ENCODE data around the gene ATG9A. TPM values are rescaled to one million over a fixed set of nuclear protein-coding genes. Genes with fewer than 3 reads are reported as not detected.

ATG9A gene
- total RNA-seq, result 10 to 100 TPM; 21.5 to 53.5 (median 45.9) TPM

GRCh38 chr2:219229305-219230058 lies at the start of gene ATG9A, which contains the start of gene ANKZF1:
Gene ATG9A (minus strand): TSS chr2:219229636. CDS start chr2:219228024, 1,612 bp downstream.
Gene ANKZF1 (plus strand): TSS chr2:219229806. CDS start chr2:219230258, 452 bp downstream.
- no peaks in the 10 kb centered on the region for H3K36me3 ChIP-seq

GRCh38 chr2:219278655-219279150 lies 49.3 kb upstream of the ATG9A start:
- peaks cover 8 to 10% of the 10 kb centered on the region in 2 donors for H3K4me1 ChIP-seq

More at GRCh38 chr2:219229305-219230058, at the start of gene ATG9A, which contains the start of gene ANKZF1:
- Histone ChIP-seq H3K4me1 (peaks cover 0 to 7% of the 10 kb centered on the region in 2 donors), H3K27me3 (no peaks in the 10 kb centered on the region), H3K27ac (peak within 1 kb of the TSS; percentile 92 to 98), H3K4me3 (peak within 1 kb of the TSS; percentile 58 to 91), H3K9me3 (no peaks in the 10 kb centered on the region)
- TF ChIP-seq POLR2A (IDR thresholded peaks at IDR 0.05) (peak; percentile 60 to 81), CTCF (IDR thresholded peaks at IDR 0.05) (peak in 2 of 4 experiments; percentile 9 to 38)
- peak; percentile 98 to 99 for DNase-seq
- intact Hi-C loops (cut with DNase I; ENCODE audit: low total_unique reads), result no loop called here

GRCh38 chr2:219277703-219278654 lies 48.5 kb upstream of the ATG9A start:
- Histone ChIP-seq H3K36me3 (no peaks in the 10 kb centered on the region), H3K9me3 (no peaks in the 10 kb centered on the region), H3K4me3 (peak overlapping the region in 1 of 2 donors; percentile 77), H3K27ac (peak overlapping the region; percentile 99), H3K27me3 (no peaks in the 10 kb centered on the region), H3K4me1 (peaks cover 8 to 10% of the 10 kb centered on the region in 2 donors)
- TF ChIP-seq POLR2A (IDR thresholded peaks at IDR 0.05) (no peak), CTCF (IDR thresholded peaks at IDR 0.05) (peak; percentile 96 to 99 (median 97))
- intact Hi-C loops (cut with DNase I; ENCODE audit: low total_unique reads), result no loop called here
- DNase-seq, result peak; percentile 82 to 86

More at GRCh38 chr2:219278655-219279150, 49.3 kb upstream of the ATG9A start:
- intact Hi-C loops (cut with DNase I; ENCODE audit: low total_unique reads), result no loop called here
- Histone ChIP-seq H3K36me3 (no peaks in the 10 kb centered on the region), H3K9me3 (no peaks in the 10 kb centered on the region), H3K27me3 (no peaks in the 10 kb centered on the region), H3K4me3 (peak overlapping the region; percentile 58 to 77), H3K27ac (peak overlapping the region; percentile 99)
- DNase-seq, result no peak
- TF ChIP-seq POLR2A (IDR thresholded peaks at IDR 0.05), result no peak
- peak in 2 of 4 experiments; percentile 18 to 34 for TF ChIP-seq CTCF (IDR thresholded peaks at IDR 0.05)

GRCh38 chr2:219274361-219274921 lies 45.0 kb upstream of the ATG9A start:
- H3K4me3 ChIP-seq, result no peak overlapping the region
- DNase-seq, result peak in 1 of 2 donors; percentile 36
- intact Hi-C loops (cut with DNase I; ENCODE audit: low total_unique reads), result no loop called here
- H3K36me3 ChIP-seq, result no peaks in the 10 kb centered on the region
- TF ChIP-seq CTCF (IDR thresholded peaks at IDR 0.05) (no peak), POLR2A (IDR thresholded peaks at IDR 0.05) (no peak)
- H3K4me1 ChIP-seq, result peaks cover 8 to 10% of the 10 kb centered on the region in 2 donors
- H3K27me3 ChIP-seq, result no peaks in the 10 kb centered on the region
- peak overlapping the region; percentile 61 to 68 for H3K27ac ChIP-seq
- H3K9me3 ChIP-seq, result no peaks in the 10 kb centered on the region

All from uterus (tissue), 4 donors.